HG03558 (cell line): ENCODE data around the gene ATG4B.
"Not testable (repeated sequence)": the region's sequence is repeated elsewhere in the genome, so short reads cannot be mapped to it uniquely, and the experiment has no call there.

Experiments used
- ATAC-seq: cut with Tn5 transposase; IDR thresholded peaks from one replicate; pipeline ENCODE4 v1.9.1; 2021; ENCODE audit warnings: moderate number of reproducible peaks; ENCODE audit not compliant: unreplicated experiment; ENCODE audit errors: extremely low read depth

ATG4B gene

GRCh38 chr2:241637018-241637794 lies at the start of gene ATG4B, which contains the start of gene THAP4:
Gene ATG4B (plus strand): TSS chr2:241637693. CDS start chr2:241637715, 22 bp downstream.
Gene THAP4 (minus strand): TSS chr2:241637158. CDS start chr2:241637017, 141 bp downstream.
- peak; percentile 45 for ATAC-seq

GRCh38 chr2:241589863-241590262 lies 47.6 kb upstream of the ATG4B start:
- not testable (repeated sequence) for ATAC-seq

GRCh38 chr2:241590496-241591455 lies 46.7 kb upstream of the ATG4B start:
- not testable (repeated sequence) for ATAC-seq

GRCh38 chr2:241592126-241592845 lies 45.2 kb upstream of the ATG4B start:
- no peak for ATAC-seq

- no peak for ATAC-seq
Measured at GRCh38 chr2:241593271-241593670, 44.2 kb upstream of the ATG4B start.

- no peak for ATAC-seq
Measured at GRCh38 chr2:241595600-241596140, 41.8 kb upstream of the ATG4B start.

GRCh38 chr2:241597561-241597960 lies 39.9 kb upstream of the ATG4B start:
- no peak for ATAC-seq

GRCh38 chr2:241598061-241598460 lies 39.4 kb upstream of the ATG4B start:
- ATAC-seq = no peak

GRCh38 chr2:241598487-241598886 lies 39.0 kb upstream of the ATG4B start:
- no peak for ATAC-seq

- ATAC-seq = no peak
Measured at GRCh38 chr2:241599615-241600014, 37.9 kb upstream of the ATG4B start.

GRCh38 chr2:241601841-241602240 lies 35.7 kb upstream of the ATG4B start:
- no peak for ATAC-seq

- ATAC-seq = no peak
Measured at GRCh38 chr2:241602720-241603119, 34.8 kb upstream of the ATG4B start.

- no peak for ATAC-seq
Measured at GRCh38 chr2:241603686-241604085, 33.8 kb upstream of the ATG4B start.

GRCh38 chr2:241606186-241606585 lies 31.3 kb upstream of the ATG4B start:
- ATAC-seq = no peak

GRCh38 chr2:241607162-241607885 lies 30.2 kb upstream of the ATG4B start:
- no peak for ATAC-seq

- no peak for ATAC-seq
Measured at GRCh38 chr2:241608881-241609280, 28.6 kb upstream of the ATG4B start.

- ATAC-seq = peak; percentile 85
Measured at GRCh38 chr2:241609859-241610793, 27.4 kb upstream of the ATG4B start.

- no peak for ATAC-seq
Measured at GRCh38 chr2:241611062-241611461, 26.4 kb upstream of the ATG4B start.
